HG03039 (cell line): ENCODE data around the gene ENO3.

Experiments
- ATAC-seq: cut with Tn5 transposase; IDR thresholded peaks from one replicate; pipeline ENCODE4 v1.9.1; 2021; ENCODE audit warnings: mild to moderate bottlenecking, moderate library complexity; ENCODE audit not compliant: unreplicated experiment

ENO3 gene

DNA sequence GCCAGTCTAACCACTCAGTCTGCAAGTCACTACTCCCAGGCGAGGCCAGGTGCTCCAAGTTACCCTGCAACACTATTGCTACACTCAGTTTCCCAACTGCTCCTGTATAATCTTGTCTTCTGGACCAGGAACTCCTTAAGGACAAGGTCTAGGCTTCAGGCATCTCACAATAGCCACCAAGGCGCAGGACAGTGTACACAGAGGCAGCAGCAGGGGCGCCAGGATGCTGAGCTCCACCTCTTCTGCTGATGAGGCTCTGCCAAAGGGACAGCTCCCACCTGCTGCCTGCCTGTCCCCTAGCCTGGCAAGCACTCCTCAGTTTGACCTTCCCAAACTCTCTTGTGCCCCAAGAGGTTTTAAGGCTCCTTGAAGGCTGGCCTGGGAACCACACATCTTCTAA lies 14.5 kb upstream of the ENO3 start:
- ATAC-seq = no peak

DNA sequence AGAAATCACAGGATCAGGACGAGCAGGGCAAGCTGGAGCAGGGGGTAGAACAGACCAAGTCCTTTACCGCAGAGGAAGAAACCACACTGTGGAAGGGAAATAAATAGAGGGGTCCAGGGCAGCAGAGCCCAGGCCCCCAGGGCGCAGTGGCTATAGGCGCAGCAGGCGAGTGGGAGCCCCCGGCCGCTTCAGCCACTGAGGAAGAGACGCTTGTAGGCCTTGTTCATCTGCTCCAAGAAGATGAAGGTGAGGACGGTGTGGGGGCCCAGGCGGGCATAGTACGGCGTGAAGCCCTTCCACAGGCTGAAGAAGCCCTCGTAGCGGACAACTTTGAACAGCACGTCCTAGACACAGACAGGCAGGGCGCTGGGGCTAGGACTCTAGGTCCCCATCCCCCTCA lies 13.4 kb upstream of the ENO3 start:
- no peak for ATAC-seq

DNA sequence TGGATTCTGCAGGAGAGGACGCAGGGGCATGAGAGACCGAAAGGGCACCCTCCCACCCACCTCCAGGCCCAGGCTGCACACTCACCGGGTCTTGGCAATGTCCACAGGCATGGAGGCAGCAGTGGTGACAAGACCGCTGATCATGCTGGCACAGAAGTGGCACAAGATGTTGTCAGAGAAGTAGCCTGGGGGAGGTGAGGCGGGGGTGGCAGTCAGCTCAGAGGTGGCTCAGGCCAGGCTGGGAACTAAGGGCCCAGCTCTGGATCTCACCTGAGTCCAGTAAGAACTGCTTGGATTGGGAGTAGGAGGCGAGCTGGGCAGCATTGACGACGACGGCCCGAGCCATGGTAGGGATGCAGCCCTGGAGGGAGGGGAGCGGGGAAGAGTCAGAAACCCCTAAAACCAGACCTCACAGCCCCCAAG lies 12.8 kb upstream of the ENO3 start:
- no peak for ATAC-seq

DNA sequence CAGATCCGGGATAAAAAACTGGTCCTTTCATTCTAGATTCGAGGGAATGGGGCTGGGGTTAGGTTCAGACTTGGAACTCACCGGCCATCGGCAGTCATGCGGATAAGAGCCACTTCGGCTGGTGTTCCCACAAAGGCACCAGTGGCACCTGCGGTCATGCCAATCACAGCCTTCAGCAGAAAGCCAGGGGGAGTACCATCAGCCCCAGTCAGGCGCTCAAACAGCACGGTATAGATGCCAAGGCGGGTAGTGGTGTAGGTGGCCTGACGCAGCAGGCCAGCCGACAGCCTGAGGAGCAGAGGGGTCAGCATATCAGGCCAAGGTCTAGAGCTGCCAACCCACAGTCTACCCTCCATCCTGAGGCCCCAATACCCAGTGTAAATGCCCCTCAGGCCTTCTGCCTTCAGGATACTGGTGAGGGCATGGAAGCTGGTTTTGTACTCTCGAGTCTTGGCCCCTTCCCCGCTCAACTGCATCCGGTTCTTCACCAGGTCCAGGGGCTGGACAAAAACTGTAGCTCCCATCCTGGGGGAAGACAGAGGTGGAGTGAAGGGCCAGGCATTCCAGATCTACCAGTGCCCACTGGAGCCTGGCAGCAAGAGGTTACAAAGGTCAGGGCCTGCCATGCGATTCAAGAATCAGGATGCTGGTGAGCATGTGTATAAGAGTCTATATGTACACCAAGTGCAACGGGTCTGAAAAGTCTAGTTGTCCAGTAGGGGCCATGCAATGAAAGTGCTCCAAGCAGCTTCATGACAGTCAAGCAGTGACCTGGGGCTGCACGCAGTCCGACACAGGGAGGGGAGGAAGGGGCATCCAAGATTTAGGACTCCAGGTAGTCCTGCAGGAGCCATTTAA lies 12.0 kb upstream of the ENO3 start:
- ATAC-seq = no peak

DNA sequence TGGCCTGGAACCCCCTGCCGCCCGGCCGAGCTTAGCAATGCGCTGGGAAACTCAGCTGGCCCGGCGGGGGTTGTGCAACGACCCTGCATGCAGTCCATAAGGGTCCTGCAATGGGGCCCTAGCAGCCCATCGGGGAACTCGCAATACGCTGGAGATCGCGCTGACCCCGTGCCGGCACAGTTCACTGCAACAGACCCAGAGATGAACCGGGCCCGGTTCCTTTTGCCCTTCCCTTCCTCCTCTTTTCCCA lies 11.4 kb upstream of the ENO3 start:
- peak; percentile 4 for ATAC-seq

DNA sequence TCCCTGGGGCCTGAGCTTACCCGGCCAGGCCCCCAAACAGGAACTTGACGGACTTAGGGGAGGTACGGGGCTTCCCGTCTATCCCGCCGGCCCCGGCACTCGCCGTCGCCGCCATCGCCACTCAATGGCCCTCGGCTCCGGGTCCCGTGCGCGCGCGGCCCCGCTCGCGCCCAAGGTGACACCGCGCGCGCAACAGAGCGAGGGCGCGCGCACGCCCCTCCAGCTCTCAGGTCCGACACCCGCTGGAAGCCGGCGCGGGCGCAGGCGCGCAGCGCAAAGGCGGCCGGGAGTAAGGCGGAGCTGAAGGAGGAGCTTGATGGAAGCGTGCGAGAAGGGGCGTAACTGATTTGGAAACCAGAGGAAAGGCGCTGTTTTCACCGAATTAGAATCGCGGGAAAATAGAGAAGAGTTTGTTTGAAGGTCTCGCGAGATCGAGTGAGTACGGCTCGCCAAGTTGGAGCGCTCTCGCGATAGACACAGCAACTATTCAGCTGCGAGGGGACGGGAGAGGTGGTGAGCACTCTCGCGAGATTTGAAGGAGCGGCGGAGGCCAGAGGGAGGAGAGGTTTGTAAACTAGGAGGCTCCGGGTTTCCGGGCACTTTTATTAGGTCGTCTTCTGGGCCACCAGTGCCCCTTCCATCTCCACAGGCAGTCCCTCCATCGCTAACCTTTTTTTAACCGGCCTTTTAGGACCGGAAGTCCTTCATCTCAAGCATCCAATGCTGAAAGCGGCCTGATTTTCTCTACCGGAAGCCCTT lies 10.9 kb upstream of the ENO3 start, which contains the start of the genes RNF167 and SLC25A11:
Gene RNF167 (plus strand): TSS at position 473 of the 759 bp plus-strand sequence. CDS start 642 bp downstream, outside the sequence.
Gene SLC25A11 (minus strand): TSS at position 251 of the 759 bp plus-strand sequence. CDS start 136 bp downstream, at position 115.
- peak; percentile 51 for ATAC-seq

DNA sequence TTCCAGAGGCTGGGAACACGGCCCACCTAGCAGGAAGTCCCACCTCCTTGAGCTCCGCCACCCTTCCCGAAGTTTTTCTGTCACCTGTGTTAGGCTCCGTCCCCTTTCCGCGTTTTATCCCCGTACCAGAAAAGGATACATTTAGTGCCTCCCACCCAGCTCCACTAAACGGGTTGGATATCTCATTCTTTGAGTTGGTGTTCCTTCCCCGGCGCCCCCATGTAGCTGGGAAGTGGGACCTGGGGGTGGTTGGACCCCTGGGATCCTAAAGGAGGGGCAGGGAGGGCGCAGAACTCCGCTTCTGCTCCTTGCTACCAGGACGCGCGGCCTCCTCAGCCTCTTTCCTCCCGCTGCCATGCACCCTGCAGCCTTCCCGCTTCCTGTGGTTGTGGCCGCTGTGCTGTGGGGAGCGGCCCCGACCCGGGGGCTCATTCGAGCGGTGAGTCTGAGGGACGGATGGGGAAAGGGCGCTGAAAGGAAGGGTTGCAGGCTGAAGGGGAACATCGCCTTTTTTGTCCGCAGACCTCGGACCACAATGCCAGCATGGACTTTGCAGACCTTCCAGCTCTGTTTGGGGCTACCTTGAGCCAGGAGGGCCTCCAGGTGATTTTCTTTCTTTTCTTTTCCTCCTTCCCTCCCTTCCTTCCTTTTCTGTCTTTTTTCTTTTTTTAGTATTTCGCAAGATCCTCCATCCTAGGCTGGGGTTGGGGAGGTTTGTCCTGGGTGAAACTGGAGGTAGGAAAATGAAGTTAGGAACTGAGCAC lies 10.2 kb upstream of the ENO3 start:
- ATAC-seq = no peak

DNA sequence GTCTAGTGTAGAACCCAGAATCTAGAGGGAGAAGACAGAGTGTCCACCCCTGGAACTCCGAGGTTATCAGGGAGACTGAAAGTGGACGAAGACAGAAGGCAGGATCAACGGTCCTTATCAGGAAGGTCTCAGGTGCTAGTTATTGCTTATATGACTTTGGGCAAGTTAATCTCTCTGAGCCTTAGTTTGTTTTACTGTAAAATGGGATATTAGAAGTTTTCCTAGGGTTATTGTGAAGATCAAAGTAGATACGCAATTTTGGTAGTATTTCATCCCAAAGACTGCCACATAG lies 9.7 kb upstream of the ENO3 start:
- ATAC-seq = no peak

DNA sequence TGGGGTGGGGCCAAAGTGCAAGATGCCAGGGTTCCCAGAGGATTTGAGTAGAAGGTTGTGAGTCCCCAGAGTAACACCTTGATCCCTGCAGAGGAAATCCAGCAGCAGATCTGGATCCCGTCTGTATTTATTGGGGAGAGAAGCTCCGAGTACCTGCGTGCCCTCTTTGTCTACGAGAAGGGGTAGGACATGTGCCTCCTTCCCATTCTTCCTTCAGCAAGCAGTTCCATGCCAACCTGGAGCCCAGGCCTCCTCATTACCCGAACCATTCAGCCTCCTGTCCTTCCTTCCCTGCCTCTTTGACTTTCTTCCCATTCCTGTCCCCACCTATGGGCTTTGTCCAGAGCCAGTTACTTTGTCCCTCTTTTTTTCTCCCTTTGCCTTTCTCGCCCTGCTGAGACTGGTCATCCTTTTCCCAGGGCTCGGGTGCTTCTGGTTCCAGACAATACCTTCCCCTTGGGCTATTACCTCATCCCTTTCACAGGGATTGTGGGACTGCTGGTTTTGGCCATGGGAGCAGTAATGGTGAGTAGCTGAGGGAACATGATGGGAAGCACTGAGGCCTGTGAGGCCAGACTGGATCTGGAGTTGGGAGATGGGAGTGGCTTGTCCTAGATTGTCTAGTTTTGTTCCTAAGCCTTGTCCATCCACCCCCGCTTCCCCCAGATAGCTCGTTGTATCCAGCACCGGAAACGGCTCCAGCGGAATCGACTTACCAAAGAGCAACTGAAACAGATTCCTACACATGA lies 8.0 kb upstream of the ENO3 start:
- no peak for ATAC-seq

DNA sequence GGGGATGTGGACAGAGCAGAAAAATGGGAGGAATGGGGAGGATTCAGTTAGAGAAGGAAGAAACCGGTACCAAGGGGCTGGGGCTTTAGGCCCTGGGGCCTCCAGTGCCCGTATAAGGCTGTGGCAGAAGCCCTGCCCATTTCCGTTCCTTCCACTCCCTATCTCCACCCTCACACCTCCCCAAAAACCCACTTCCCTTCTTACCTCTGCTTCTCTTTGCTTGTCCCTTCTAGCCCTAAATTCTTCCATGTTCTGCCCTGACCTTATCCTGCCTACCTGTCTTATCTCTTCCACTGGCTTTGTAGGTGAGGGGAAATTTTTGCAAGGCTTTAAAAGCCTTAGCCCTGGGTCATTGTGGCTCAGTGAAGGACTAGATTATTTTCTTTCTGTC lies 6.8 kb upstream of the ENO3 start:
- ATAC-seq = no peak

DNA sequence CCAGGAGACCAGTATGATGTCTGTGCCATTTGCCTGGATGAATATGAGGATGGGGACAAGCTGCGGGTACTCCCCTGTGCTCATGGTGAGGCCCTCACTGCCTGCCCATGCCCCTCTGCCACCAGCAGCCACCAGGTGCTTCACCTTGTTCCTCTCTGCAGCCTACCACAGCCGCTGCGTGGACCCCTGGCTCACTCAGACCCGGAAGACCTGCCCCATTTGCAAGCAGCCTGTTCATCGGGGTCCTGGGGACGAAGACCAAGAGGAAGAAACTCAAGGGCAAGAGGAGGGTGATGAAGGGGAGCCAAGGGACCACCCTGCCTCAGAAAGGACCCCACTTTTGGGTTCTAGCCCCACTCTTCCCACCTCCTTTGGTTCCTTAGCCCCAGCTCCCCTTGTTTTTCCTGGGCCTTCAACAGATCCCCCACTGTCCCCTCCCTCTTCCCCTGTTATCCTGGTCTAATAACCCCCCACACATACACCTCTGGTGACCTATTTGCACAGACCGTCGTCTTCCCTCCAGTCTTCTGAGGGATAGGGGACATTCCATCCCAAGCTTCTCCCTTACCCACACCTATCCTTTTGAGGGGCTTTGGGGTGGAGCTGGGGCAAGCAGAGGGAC lies 6.3 kb upstream of the ENO3 start:
- no peak for ATAC-seq

DNA sequence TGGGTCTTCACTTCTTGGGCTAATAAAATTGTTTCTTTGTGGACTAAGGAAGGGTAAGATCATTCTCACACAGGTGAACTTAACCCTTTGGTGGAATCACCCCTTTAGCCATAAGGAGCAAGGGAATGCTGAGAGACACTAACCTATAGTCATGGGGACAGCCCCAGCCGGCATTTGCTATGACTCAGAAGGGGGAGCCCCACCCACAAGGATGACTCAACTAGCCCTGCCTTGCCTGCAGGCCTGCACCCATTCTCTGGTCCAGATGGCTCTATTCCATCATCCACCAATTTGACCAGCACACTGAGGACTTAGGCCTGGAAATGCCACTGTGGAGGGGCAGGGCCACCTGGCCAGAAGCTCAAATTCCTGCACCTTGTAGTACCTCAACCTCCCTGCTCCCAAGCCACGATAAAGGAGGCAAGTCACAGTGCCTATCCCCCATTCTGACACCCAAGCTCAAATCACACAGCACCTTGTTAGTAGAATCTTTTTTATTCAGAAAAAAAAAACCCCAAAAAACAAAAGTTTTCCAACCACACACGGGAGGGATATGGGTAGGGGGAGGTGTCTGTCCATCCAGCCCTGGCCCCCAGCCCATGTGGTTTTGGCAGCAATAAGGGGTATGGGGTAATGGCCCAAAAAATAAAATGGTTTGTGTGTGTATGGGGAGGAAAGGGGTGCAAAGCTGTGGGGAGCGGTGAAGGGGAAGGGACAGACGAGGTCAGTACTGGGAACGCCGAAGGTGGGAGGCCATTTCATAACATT lies 5.6 kb upstream of the ENO3 start:
- ATAC-seq = no peak

DNA sequence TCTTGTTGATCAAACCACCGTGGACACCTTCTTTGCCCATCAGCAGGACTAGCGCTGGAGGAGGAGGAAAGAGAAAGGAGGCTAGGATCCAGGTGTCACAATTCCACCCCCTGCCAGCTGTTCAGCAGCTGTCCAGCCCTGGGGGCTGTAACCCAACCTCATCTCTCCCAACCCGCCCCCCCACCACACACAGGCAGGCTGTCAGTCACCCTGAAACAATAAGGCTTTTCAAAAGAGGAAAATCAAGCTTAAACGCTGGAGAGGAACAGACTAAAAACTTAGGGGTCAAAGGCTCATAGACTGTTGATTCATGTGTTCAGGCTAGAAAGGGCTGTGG lies 5.0 kb upstream of the ENO3 start:
- ATAC-seq = no peak

DNA sequence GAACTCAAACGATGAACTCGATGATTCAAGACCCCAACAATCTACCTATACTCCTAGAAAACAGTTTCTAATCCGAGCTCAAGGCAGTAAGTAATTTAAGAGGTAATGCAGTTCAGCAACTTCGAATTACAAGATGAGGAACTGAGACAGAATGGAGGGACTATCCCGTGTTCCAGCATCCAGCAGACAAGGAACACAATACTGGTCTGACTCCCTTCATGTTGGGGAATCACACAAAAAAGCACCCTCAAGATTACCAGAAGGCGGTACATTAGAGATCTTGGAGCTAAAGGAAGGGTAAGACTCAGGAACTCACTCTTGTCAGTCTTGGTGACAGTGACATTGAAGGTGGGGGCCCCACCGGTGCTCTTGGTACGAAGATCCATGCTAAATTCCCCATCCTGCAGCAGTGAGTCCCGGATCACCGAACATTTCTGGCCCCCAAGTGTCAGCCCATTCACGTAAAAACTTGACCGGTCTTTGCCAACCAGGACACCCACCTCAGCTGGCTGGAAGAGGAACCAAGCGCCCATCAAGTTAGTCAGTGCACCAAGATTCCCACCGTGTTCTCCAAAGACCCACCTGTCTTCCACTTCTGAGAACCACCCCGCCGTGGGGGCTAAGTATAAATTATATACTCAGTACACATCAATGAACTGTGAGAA lies 4.5 kb upstream of the ENO3 start:
- no peak for ATAC-seq

DNA sequence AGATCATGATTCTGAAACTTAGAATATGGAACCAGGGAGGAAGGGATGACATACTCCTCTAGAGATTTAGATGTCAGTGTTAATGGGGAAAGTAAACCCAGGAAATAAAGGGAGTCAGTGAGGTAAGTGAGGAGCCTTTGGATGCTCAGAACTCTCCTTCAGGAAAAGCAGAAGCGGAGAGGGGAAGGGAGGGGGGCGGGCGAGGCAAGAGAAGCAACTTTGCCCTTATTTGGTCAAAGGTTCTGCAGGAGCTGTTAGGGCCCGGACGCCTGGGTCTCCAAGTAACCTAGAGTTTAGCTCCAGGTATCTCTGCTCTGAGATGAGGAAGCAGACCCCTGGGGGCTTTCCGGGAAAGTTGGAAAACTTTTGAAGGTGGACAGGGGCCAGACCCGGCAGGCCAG lies 3.9 kb upstream of the ENO3 start:
- ATAC-seq = no peak

DNA sequence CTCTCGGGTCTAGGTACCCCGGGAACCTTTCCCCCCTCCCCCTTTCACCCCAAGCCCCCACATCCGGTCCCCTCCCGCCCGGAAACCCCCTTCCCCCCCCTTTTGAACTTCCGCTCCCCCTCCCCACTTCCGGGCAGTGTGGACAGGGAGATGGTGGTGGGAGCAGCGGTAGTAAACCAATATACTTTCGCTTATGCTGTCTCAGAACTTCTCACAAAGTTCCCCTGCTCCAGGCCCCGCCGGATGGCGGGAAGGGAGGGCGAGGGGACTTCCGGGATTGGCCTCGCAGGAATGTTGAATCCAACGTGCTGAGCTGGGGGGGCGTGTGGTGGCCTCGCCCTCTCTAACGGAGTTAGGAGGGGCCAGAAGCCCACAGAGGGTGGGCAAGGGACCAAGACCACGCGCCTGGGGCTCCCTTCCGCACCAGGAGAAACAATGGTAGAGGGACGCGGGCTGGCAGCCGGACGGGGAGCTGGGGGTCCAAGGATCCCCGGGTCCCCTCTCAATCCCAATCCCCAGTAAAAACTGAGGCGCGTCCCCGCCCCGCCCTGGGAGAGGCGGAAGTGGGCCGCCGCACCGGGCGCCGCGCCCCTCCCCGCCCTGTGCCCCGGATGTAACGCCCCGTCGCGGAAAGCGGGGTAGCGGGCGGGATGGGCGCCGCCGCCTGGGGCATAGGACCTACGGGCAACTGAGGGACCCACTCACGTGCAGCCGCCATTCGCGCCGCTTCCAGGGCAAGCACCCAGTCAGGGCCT lies 3.3 kb upstream of the ENO3 start:
- ATAC-seq = peak; percentile 12

DNA sequence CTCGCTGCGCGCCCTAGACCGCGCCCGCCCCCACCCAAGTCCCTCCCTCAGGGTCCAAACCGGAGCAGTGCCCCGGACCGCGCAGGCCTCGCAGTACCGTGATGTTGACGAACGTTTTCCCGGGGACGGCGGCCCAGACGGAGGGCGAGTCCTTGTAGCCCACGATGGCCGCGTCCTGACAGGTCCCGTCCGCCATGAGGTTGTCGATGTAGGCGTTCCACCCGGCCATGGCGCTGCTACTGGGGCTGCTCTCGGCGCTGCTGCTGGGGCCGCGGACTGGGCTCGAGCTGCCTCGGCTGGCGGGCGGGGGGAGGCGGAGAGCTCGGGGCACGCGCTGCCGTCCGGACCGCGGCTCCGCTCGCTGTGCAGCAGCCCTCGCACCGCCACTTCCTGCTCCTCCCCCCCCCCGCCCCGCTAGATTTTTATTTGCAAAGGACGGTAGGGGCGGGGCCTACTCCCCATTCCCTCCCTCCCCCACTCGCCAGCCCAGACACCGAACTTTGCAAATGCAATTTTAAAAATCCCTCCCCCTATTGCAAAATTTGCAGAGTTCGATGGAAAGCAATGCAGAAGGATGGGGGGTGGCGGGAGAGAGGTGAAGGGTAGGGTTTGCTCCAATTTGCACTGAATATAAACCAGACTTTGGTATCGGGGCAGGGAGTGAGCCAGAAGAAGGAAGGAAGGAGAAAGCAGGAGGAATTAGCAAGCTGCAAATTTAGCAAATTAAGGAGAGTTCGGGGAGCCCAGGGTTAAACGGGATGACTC lies 2.6 kb upstream of the ENO3 start, which contains the start of gene PFN1:
Gene PFN1 (minus strand): TSS at position 365 of the 765 bp plus-strand sequence. CDS start 136 bp downstream, at position 229.
- ATAC-seq = peak; percentile 19

DNA sequence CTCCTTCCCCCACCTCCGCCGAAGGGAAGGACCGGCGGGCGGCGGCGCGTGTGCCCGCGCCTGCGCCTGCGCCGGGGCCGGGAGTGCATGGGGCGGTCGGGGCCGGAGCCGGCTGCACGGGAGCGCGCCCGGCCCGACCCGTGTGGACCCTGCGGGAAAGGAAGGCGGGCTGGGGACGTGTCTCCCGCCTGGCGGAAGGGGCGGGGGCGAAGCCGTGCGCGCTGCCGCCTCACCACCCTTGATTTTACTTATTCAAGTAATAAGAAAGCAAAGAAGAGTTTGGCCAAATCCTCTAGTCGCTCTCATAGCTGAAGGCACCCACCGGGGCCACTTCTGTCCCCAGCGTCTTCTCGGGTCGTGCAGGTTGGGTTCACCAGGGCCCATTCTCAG lies 2.0 kb upstream of the ENO3 start:
- peak; percentile 26 for ATAC-seq
